Natural killer cell (primary cell): ENCODE data around the gene COL20A1. TPM values are rescaled to one million over a fixed set of nuclear protein-coding genes. Genes with fewer than 3 reads are reported as not detected.
A peak's percentile ranks its signal among the peaks of the same experiment; 100 is the strongest.

Source experiments
- ATAC-seq, 3 donors: fragments of 150-1000 bp in 2 of 3; fragments of 200-7000 bp in 1 of 3; cut with Tn5 transposase; 1 replicate in 1 of 3; 2 replicates in 2 of 3; pipeline ENCODE4 v1.10.0; 2021; ENCODE audit warnings: mild to moderate bottlenecking in 2 of 3, moderate library complexity in 2 of 3
- DNase-seq, 2 donors: peaks; one replicate each; pipeline versions ENCODE4 v3.0.0 to v3.0.0-alpha.2; 2013 to 2021; ENCODE audit warnings: mixed read lengths in 1 of 2
- H3K27ac ChIP-seq: one replicate; pipeline ENCODE4 v1.5.1; 2013; ENCODE audit warnings: mild to moderate bottlenecking, low read length
- H3K27me3 ChIP-seq: one replicate; pipeline ENCODE4 v1.6.1; 2013; ENCODE audit warnings: low read length; ENCODE audit not compliant: control insufficient read depth, insufficient read depth
- H3K36me3 ChIP-seq: one replicate; pipeline ENCODE4 v1.6.1; 2013; ENCODE audit warnings: low read length; ENCODE audit not compliant: control insufficient read depth, insufficient read depth
- H3K4me1 ChIP-seq: one replicate; pipeline ENCODE4 v1.6.1; 2013; ENCODE audit warnings: low read length; ENCODE audit not compliant: control insufficient read depth, insufficient read depth
- H3K4me3 ChIP-seq: one replicate; pipeline ENCODE4 v1.5.1; 2013; ENCODE audit warnings: low read length
- H3K9me3 ChIP-seq: one replicate; pipeline ENCODE4 v1.6.1; 2013; ENCODE audit warnings: low read length; ENCODE audit not compliant: control insufficient read depth, insufficient read depth
- H3K27ac Mint-ChIP-seq, 2 donors: one replicate each; pipeline ENCODE4 v1.8.0; 2022; ENCODE audit warnings: mild to moderate bottlenecking in 2 of 2, mixed read lengths in 2 of 2, moderate library complexity in 1 of 2
- H3K27me3 Mint-ChIP-seq, 2 donors: one replicate each; pipeline ENCODE4 v1.8.0; 2022; ENCODE audit warnings: low read depth in 2 of 2, mixed read lengths in 2 of 2
- H3K36me3 Mint-ChIP-seq: one replicate; pipeline ENCODE4 v1.8.0; 2022; ENCODE audit warnings: mixed read lengths
- H3K4me1 Mint-ChIP-seq, 2 donors: one replicate each; pipeline ENCODE4 v1.8.0; 2022; ENCODE audit warnings: mixed read lengths in 2 of 2
- H3K4me3 Mint-ChIP-seq: one replicate; pipeline ENCODE4 v1.8.0; 2022; ENCODE audit warnings: mild to moderate bottlenecking, moderate library complexity, mixed read lengths
- H3K9me3 Mint-ChIP-seq, 2 donors: one replicate each; pipeline ENCODE4 v1.8.0; 2022; ENCODE audit warnings: mixed read lengths in 2 of 2
- CTCF ChIP-seq: fragments of 200-600 bp; IDR thresholded peaks from one replicate; pipeline ENCODE4 v1.8.0; 2022; ENCODE audit warnings: antibody characterized with exemption
- WGBS: methylation state at CpG from one replicate; pipeline ENCODE4 v1.1.7; 2013; ENCODE audit warnings: missing lambda C conversion rate; ENCODE audit not compliant: insufficient coverage; 5-methylcytosine and 5-hydroxymethylcytosine counted together
- intact Hi-C: fragments of 100-400 bp; cut with micrococcal nuclease; formaldehyde crosslinking; loops from one replicate; pipeline ENCODE4 v1.14.2; 2022
- total RNA-seq, 4 donors: library from RNA; stranded (reverse); fragments of 120-200 nt in 1 of 4; gene quantifications; one replicate each; pipeline versions ENCODE4 v1.2.3 to v1.2.4, GENCODE V29; 2013 to 2022

COL20A1 gene
- total RNA-seq, 3 donors from 2014 or later (not counting 1 experiment from before 2014, with no cell fraction given): 0.12 to 0.33 TPM; not detected in 1

GRCh38 chr20:63330084-63330760 lies 37.2 kb downstream of the COL20A1 start:
- Histone ChIP-seq H3K27me3 (no peaks in the 10 kb centered on the region), H3K4me3 (no peak overlapping the region), H3K9me3 (peaks cover 27% of the 10 kb centered on the region), H3K27ac (no peak overlapping the region), H3K36me3 (no peaks in the 10 kb centered on the region), H3K4me1 (peaks cover 24% of the 10 kb centered on the region)
- H3K27ac Mint-ChIP-seq: no peak overlapping the region
- H3K4me3 Mint-ChIP-seq: no peak overlapping the region
- peaks cover 6 to 7% of the 10 kb centered on the region in 2 donors for H3K9me3 Mint-ChIP-seq
- ATAC-seq (peak in 1 of 3 donors; percentile 11), DNase-seq (no peak)
- peaks cover 0 to 5% of the 10 kb centered on the region in 2 donors for H3K4me1 Mint-ChIP-seq
- H3K36me3 Mint-ChIP-seq: peaks cover 6% of the 10 kb centered on the region
- 89% methylated on average over 20 of the region's 20 CpGs for WGBS
- intact Hi-C loops: no loop called here
- no peak for TF ChIP-seq CTCF
- no peaks in the 10 kb centered on the region for H3K27me3 Mint-ChIP-seq

GRCh38 chr20:63330940-63331339 lies 38.0 kb downstream of the COL20A1 start:
- peaks cover 17% of the 10 kb centered on the region for H3K4me1 ChIP-seq
- TF ChIP-seq CTCF: no peak
- DNase-seq: no peak
- no peak overlapping the region for H3K4me3 ChIP-seq
- no peaks in the 10 kb centered on the region for H3K27me3 ChIP-seq
- peaks cover 0 to 7% of the 10 kb centered on the region in 2 donors for H3K27me3 Mint-ChIP-seq
- H3K9me3 ChIP-seq: peaks cover 25% of the 10 kb centered on the region
- peaks cover 6 to 7% of the 10 kb centered on the region in 2 donors for H3K9me3 Mint-ChIP-seq
- no peak for ATAC-seq
- intact Hi-C loops: no loop called here
- H3K27ac ChIP-seq: no peak overlapping the region
- H3K4me3 Mint-ChIP-seq: no peak overlapping the region
- WGBS: 80% methylated on average over 13 of the region's 13 CpGs
- no peaks in the 10 kb centered on the region for H3K36me3 ChIP-seq
- H3K36me3 Mint-ChIP-seq: peaks cover 6% of the 10 kb centered on the region
- peaks cover 0 to 5% of the 10 kb centered on the region in 2 donors for H3K4me1 Mint-ChIP-seq
- H3K27ac Mint-ChIP-seq: no peak overlapping the region

- H3K36me3 ChIP-seq: no peaks in the 10 kb centered on the region
- ATAC-seq (no peak), DNase-seq (no peak)
- Mint-ChIP-seq H3K4me3 (no peak overlapping the region), H3K27ac (no peak overlapping the region), H3K4me1 (peaks cover 0 to 4% of the 10 kb centered on the region in 2 donors), H3K27me3 (peaks cover 4 to 11% of the 10 kb centered on the region in 2 donors), H3K9me3 (peaks cover 6 to 7% of the 10 kb centered on the region in 2 donors), H3K36me3 (peaks cover 6% of the 10 kb centered on the region)
- H3K27ac ChIP-seq: no peak overlapping the region
- intact Hi-C loops: no loop called here
- WGBS: 96% methylated on average over 8 of the region's 8 CpGs
- H3K4me1 ChIP-seq: peaks cover 7% of the 10 kb centered on the region
- TF ChIP-seq CTCF: no peak
- H3K9me3 ChIP-seq: peaks cover 16% of the 10 kb centered on the region
- H3K27me3 ChIP-seq: no peaks in the 10 kb centered on the region
- H3K4me3 ChIP-seq: no peak overlapping the region
Measured at GRCh38 chr20:63331741-63332400, 38.9 kb downstream of the COL20A1 start.
